H1 (cell line): ENCODE results near the gene ELP5. TPM values are rescaled to one million over a fixed set of nuclear protein-coding genes. Genes with fewer than 3 reads are reported as not detected.
A peak's percentile ranks its signal among the peaks of the same experiment; 100 is the strongest.

ENCODE experiments used
- CTCF ChIA-PET: fragments of 300-600 bp; sonication (Branson Sonifier 250); formaldehyde crosslinking; loops from one replicate; lab custom pipeline; 2021; ENCODE audit not compliant: partially characterized antibody; lab: Charles Lee
- POLR2A ChIA-PET: fragments of 300-600 bp; sonication (Branson Sonifier 250); formaldehyde crosslinking; loops from one replicate; lab custom pipeline; 2021; ENCODE audit warnings: inconsistent platforms; ENCODE audit not compliant: partially characterized antibody; lab: Charles Lee
- DNase-seq, 2 experiments: peaks; one replicate each; pipeline versions ENCODE4 v3.0.0 to v3.0.0-alpha.2; 2010 to 2022; ENCODE audit warnings: low spot score in 2 of 2, low read depth in 1 of 2, mixed read lengths in 1 of 2
- FAIRE-seq: peaks from 2 replicates; lab custom pipeline; 2011; peaks lifted over from hg19 to GRCh38; lab: Jason Lieb, UNC
- H2AFZ ChIP-seq: 2 replicates; pipeline ENCODE4 v1.8.1; 2012; ENCODE audit warnings: low read length, inconsistent platforms
- H2AK5ac ChIP-seq: 2 replicates; pipeline ENCODE4 v1.6.1; 2013; ENCODE audit warnings: low read depth, low read length
- H2BK120ac ChIP-seq: replicated peaks from 2 replicates; pipeline ENCODE3; 2013; ENCODE audit warnings: low read depth, low read length, inconsistent platforms
- H2BK12ac ChIP-seq: 2 replicates; pipeline ENCODE4 v1.6.1; 2013; ENCODE audit warnings: low read depth, low read length
- H2BK15ac ChIP-seq: 2 replicates; pipeline ENCODE4 v1.6.1; 2013; ENCODE audit warnings: low read length
- H2BK20ac ChIP-seq: 2 replicates; pipeline ENCODE4 v1.6.1; 2013; ENCODE audit warnings: low read length
- H2BK5ac ChIP-seq: 2 replicates; pipeline ENCODE4 v1.6.1; 2013; ENCODE audit warnings: low read depth, low read length
- H3K14ac ChIP-seq: 2 replicates; pipeline ENCODE4 v1.6.1; 2013; ENCODE audit warnings: inconsistent platforms; ENCODE audit not compliant: insufficient read length
- H3K18ac ChIP-seq: 2 replicates; pipeline ENCODE4 v1.6.1; 2013; ENCODE audit warnings: low read length; ENCODE audit errors: extremely low read depth
- H3K23ac ChIP-seq: 2 replicates; pipeline ENCODE4 v1.6.1; 2013; ENCODE audit warnings: inconsistent platforms; ENCODE audit not compliant: insufficient read length
- H3K23me2 ChIP-seq: 2 replicates; pipeline ENCODE4 v1.6.1; 2013; ENCODE audit warnings: low read depth, low read length
- H3K27ac ChIP-seq: 2 replicates; pipeline ENCODE4 v1.6.1; 2011; ENCODE audit warnings: low read depth, low read length, inconsistent platforms
- H3K27me3 ChIP-seq, 4 experiments: replicated peaks in 1 of 4; 1 replicate in 1 of 4; 2 replicates in 3 of 4; pipeline versions ENCODE4 v1.6.1 to v1.8.1; 2011 to 2013; ENCODE audit warnings: low read length in 3 of 4, mild to moderate bottlenecking in 3 of 4, inconsistent platforms in 2 of 4, mixed read lengths in 2 of 4, moderate library complexity in 1 of 4; ENCODE audit not compliant: control insufficient read depth in 3 of 4, insufficient read depth in 3 of 4; ENCODE audit errors: extremely low read depth in 1 of 4
- H3K36me3 ChIP-seq, 4 experiments: 2 replicates each; pipeline versions ENCODE4 v1.6.1 to v1.8.1; 2011 to 2013; ENCODE audit warnings: mild to moderate bottlenecking in 4 of 4, low read length in 3 of 4, moderate library complexity in 2 of 4, control low read depth in 1 of 4, inconsistent platforms in 1 of 4; ENCODE audit not compliant: insufficient read depth in 4 of 4, control insufficient read depth in 2 of 4
- H3K4ac ChIP-seq: replicated peaks from 2 replicates; pipeline ENCODE3; 2013; ENCODE audit warnings: low read length, low read depth, mixed read lengths, inconsistent platforms; ENCODE audit not compliant: insufficient read length
- H3K4me1 ChIP-seq, 4 experiments: replicated peaks in 1 of 4; 1 replicate in 1 of 4; 2 replicates in 3 of 4; pipeline versions ENCODE4 v1.6.1 to v1.8.1; 2011 to 2013; ENCODE audit warnings: low read length in 3 of 4, inconsistent platforms in 2 of 4, mixed read lengths in 1 of 4; ENCODE audit not compliant: insufficient read depth in 4 of 4, control insufficient read depth in 3 of 4
- H3K4me2 ChIP-seq, 2 experiments: 2 replicates each; pipeline versions ENCODE4 v1.6.1 to v1.8.1; 2011 to 2013; ENCODE audit warnings: low read depth in 2 of 2, low read length in 2 of 2, control low read depth in 1 of 2, inconsistent platforms in 1 of 2, mild to moderate bottlenecking in 1 of 2; ENCODE audit not compliant: insufficient read depth in 1 of 2
- H3K4me3 ChIP-seq, 4 experiments: fragments of 200-600, 300-600 bp in 1 of 4; sonication (generic), shearing (Covaris generic), sonication (Bioruptor Twin) in 1 of 4; 2 replicates each; pipeline versions ENCODE4 v1.5.1 to v1.8.1; 2011 to 2016; ENCODE audit warnings: low read length in 4 of 4, low read depth in 3 of 4, control low read depth in 2 of 4, inconsistent platforms in 2 of 4, mild to moderate bottlenecking in 2 of 4, mixed read lengths in 1 of 4, moderate library complexity in 1 of 4; ENCODE audit not compliant: insufficient read depth in 2 of 4; ENCODE audit errors: extremely low read depth in 1 of 4
- H3K56ac ChIP-seq: replicated peaks from 2 replicates; pipeline ENCODE3; 2013; ENCODE audit warnings: low read depth, mild to moderate bottlenecking, mixed read lengths, low read length, inconsistent platforms; ENCODE audit not compliant: insufficient read length
- H3K79me1 ChIP-seq: 2 replicates; pipeline ENCODE4 v1.6.1; 2013; ENCODE audit warnings: low read depth, low read length, control low read depth
- H3K79me2 ChIP-seq, 2 experiments: 2 replicates each; pipeline versions ENCODE4 v1.6.1 to v1.8.1; 2012 to 2013; ENCODE audit warnings: low read length in 2 of 2, mild to moderate bottlenecking in 2 of 2, inconsistent platforms in 1 of 2; ENCODE audit not compliant: insufficient read depth in 2 of 2, control insufficient read depth in 1 of 2
- H3K9ac ChIP-seq, 4 experiments: replicated peaks in 1 of 4; 1 replicate in 1 of 4; 2 replicates in 3 of 4; pipeline versions ENCODE4 v1.6.1 to v1.8.1; 2011 to 2013; ENCODE audit warnings: low read depth in 3 of 4, low read length in 3 of 4, control low read depth in 2 of 4, mild to moderate bottlenecking in 2 of 4, moderate library complexity in 2 of 4, inconsistent platforms in 1 of 4; ENCODE audit errors: extremely low read depth in 1 of 4
- H3K9me3 ChIP-seq, 2 experiments: 2 replicates each; pipeline versions ENCODE4 v1.6.1 to v1.8.1; 2012 to 2013; ENCODE audit warnings: mild to moderate bottlenecking in 2 of 2, moderate library complexity in 2 of 2, control low read depth in 1 of 2, inconsistent platforms in 1 of 2, low read depth in 1 of 2, low read length in 1 of 2, mixed read lengths in 1 of 2; ENCODE audit not compliant: insufficient read depth in 2 of 2
- H4K20me1 ChIP-seq, 2 experiments: replicated peaks in 1 of 2; 2 replicates each; pipeline versions ENCODE3 to v1.8.1; 2011 to 2013; ENCODE audit warnings: inconsistent platforms in 2 of 2, low read length in 2 of 2, mild to moderate bottlenecking in 1 of 2; ENCODE audit not compliant: insufficient read depth in 2 of 2, control insufficient read depth in 1 of 2
- H4K5ac ChIP-seq: 2 replicates; pipeline ENCODE4 v1.6.1; 2013; ENCODE audit warnings: low read length, low read depth, mixed read lengths, inconsistent platforms; ENCODE audit not compliant: insufficient read length
- H4K8ac ChIP-seq: 2 replicates; pipeline ENCODE4 v1.8.0; 2013; ENCODE audit warnings: mild to moderate bottlenecking, moderate library complexity, low read length, inconsistent platforms; ENCODE audit not compliant: insufficient read depth; ENCODE audit errors: extremely low read depth
- H4K91ac ChIP-seq: replicated peaks from 2 replicates; pipeline ENCODE3; 2013; ENCODE audit warnings: low read length, mixed read lengths, inconsistent platforms; ENCODE audit not compliant: insufficient read length
- POLR2A ChIP-seq, 2 experiments: IDR thresholded peaks; 1 replicate in 1 of 2; 2 replicates in 1 of 2; pipeline ENCODE4 v1.6.1; 2011; ENCODE audit warnings: low read depth in 2 of 2, low read length in 2 of 2, mild to moderate bottlenecking in 2 of 2; ENCODE audit errors: control extremely low read depth in 1 of 2
- POLR2AphosphoS5 ChIP-seq: IDR thresholded peaks from 2 replicates; pipeline ENCODE4 v1.6.1; 2011; ENCODE audit warnings: low read depth, low read length
- TBP ChIP-seq: IDR thresholded peaks from 2 replicates; pipeline ENCODE4 v1.6.1; 2011; ENCODE audit warnings: low read depth, low read length, improper control_type of control experiment
- WGBS, 2 experiments: shearing (Covaris generic) in 1 of 2; methylation state at CpG; one replicate each; pipeline versions ENCODE4 v1.1.6 to v1.1.7; 2013 to 2015; ENCODE audit warnings: low lambda C conversion rate in 2 of 2, mixed read lengths in 2 of 2, inconsistent platforms in 1 of 2, low coverage in 1 of 2, missing lambda C conversion rate in 1 of 2; ENCODE audit not compliant: insufficient replicate concordance in 2 of 2, insufficient coverage in 1 of 2, insufficient read length in 1 of 2; ENCODE audit errors: extremely low coverage in 1 of 2, missing lambda C conversion rate in 1 of 2; 5-methylcytosine and 5-hydroxymethylcytosine counted together
- polyA plus RNA-seq, 7 experiments: library from polyadenylated mRNA; depleted of rRNA in 3 of 7; stranded (reverse) in 5 of 7; unstranded in 2 of 7; fragments of >200 nt in 5 of 7; fragments of 200-250 nt in 2 of 7; gene quantifications; 1 replicate in 5 of 7; 2 replicates in 1 of 7; 4 replicates in 1 of 7; pipeline versions ENCODE4 v1.2.1 to v1.2.3, GENCODE V29; 2011 to 2013; ENCODE audit warnings: missing spikeins in 2 of 7, mixed read lengths in 2 of 7
- total RNA-seq: library from RNA; stranded (reverse); fragmentation: NEBNext Ultra II Directional; extraction: Animal tissue kit (Norgen Biotek cat#: 25700); gene quantifications from 2 replicates; pipeline ENCODE4 v1.2.1, GENCODE V29; 2021

The ELP5 gene
- total and polyA plus RNA-seq, 2 of the 8 experiments (the other 6 are each of a cell fraction or from before 2014, with no cell fraction given): 75.4 to 107 TPM

GRCh38 chr17:7254511-7254910 lies 2.5 kb downstream of the ELP5 start:
- 93% methylated on average over 4 of the region's 4 CpGs; no CpG with 5 or more reads in 1 of the 2 experiments for WGBS, 2 experiments
- H4K91ac ChIP-seq: no peak overlapping the region
- TF ChIP-seq POLR2AphosphoS5 (peak; percentile 67; the same call in 1 of the 2 replicates), POLR2A (IDR thresholded peaks at IDR 0.05; ENCODE audit: control extremely low read depth in 1 of 2, low read depth in 2 of 2, low read length in 2 of 2) (peak in 1 of 2 experiments; percentile 40; a peak in 2 of 3 replicates), TBP (no peak)
- TF ChIP-seq, all 59 proteins: peak for 2
- CTCF ChIA-PET: interaction anchor here (0.6 to 0.8 kb wide), 4 partner anchors 11 to 1948 kb away, joined by 3 read pairs; no protein-coding TSS in a partner anchor
- Histone ChIP-seq H2BK15ac (no peak overlapping the region), H3K79me2 (peaks cover 12 to 36% of the 10 kb centered on the region in 2 experiments), H3K18ac (no peak overlapping the region), H3K56ac (no peak overlapping the region), H4K5ac (no peak overlapping the region), H4K8ac (no peak overlapping the region), H3K9me3 (no peaks in the 10 kb centered on the region), H3K9ac (no peak overlapping the region), H2BK5ac (no peak overlapping the region), H3K36me3 (peaks cover 2 to 32% (median 19%) of the 10 kb centered on the region in 4 experiments), H3K27me3 (no peaks in the 10 kb centered on the region), H2BK12ac (no peak overlapping the region), H3K4me2 (no peak overlapping the region), H3K4ac (no peak overlapping the region), H3K23ac (no peak overlapping the region), H2AK5ac (no peak overlapping the region), H4K20me1 (peaks cover 2 to 12% of the 10 kb centered on the region in 2 experiments), H2BK120ac (no peak overlapping the region), H3K23me2 (peaks cover 7% of the 10 kb centered on the region), H3K27ac (no peak overlapping the region), H3K79me1 (peaks cover 10% of the 10 kb centered on the region), H3K4me1 (peaks cover 0 to 9% (median 4%) of the 10 kb centered on the region in 4 experiments; a peak in 6 of 7 replicates), H2AFZ (no peak overlapping the region), H2BK20ac (no peak overlapping the region), H3K14ac (no peak overlapping the region), H3K4me3 (no peak overlapping the region)
- no peak for DNase-seq
- POLR2A ChIA-PET: interaction anchor here (1.0 to 13.7 kb wide), 9 partner anchors 10 to 75 kb away, joined by 3 to 161 read pairs (median 7); partner anchors contain the start of genes ACADVL, DLG4, DVL2 and GABARAP
- no peak for FAIRE-seq
